HCT116 (cell line): Measurements from ENCODE around the gene ADPRHL1.

ENCODE experiments used
- CEBPB ChIP-seq: IDR thresholded peaks from 2 replicates; pipeline ENCODE4 v1.6.1; 2012; ENCODE audit warnings: low read depth
- EZH2 ChIP-seq: fragments of 200-600 bp; sonication (generic); IDR thresholded peaks from 2 replicates; pipeline ENCODE4 v1.6.1; 2017; ENCODE audit warnings: antibody characterized with exemption, mixed run types
- EZH2phosphoT487 ChIP-seq: fragments of 200-600 bp; IDR thresholded peaks from 2 replicates; pipeline ENCODE4 v1.6.1; 2018; ENCODE audit warnings: antibody characterized with exemption, borderline replicate concordance
- MAX ChIP-seq: IDR thresholded peaks from 2 replicates; pipeline ENCODE4 v1.6.1; 2012
- POLR2A ChIP-seq: IDR thresholded peaks from 2 replicates; pipeline ENCODE4 v1.7.0; 2011; ENCODE audit warnings: borderline replicate concordance; ENCODE audit not compliant: insufficient read depth, insufficient read length; ENCODE audit errors: extremely low read depth
- POLR2AphosphoS5 ChIP-seq: IDR thresholded peaks from 2 replicates; pipeline ENCODE4 v1.6.1; 2011; ENCODE audit warnings: mild to moderate bottlenecking, low read depth, low read length, moderate library complexity
- RAD21 ChIP-seq: IDR thresholded peaks from 2 replicates; pipeline ENCODE4 v1.6.1; 2012; ENCODE audit warnings: low read depth, mild to moderate bottlenecking
- TF ChIP-seq, protein P1 (sequence below), 3 experiments: fragments of 200-600 bp in 1 of 3; sonication (generic) in 1 of 3; IDR thresholded peaks in 2 of 3; conservative IDR thresholded peaks in 1 of 3; 2 replicates each; pipeline ENCODE4 v1.5.1; 2012 to 2017; ENCODE audit warnings: low read depth in 2 of 3, low read length in 2 of 3, antibody characterized with exemption in 1 of 3, borderline replicate concordance in 1 of 3, control low read depth in 1 of 3, mild to moderate bottlenecking in 1 of 3, mixed read lengths in 1 of 3, mixed run types in 1 of 3, moderate library complexity in 1 of 3; ENCODE audit not compliant: insufficient read depth in 1 of 3
- TF ChIP-seq, protein P2 (sequence below): IDR thresholded peaks from 2 replicates; pipeline ENCODE4 v1.6.1; 2012; ENCODE audit warnings: low read depth

DNA sequence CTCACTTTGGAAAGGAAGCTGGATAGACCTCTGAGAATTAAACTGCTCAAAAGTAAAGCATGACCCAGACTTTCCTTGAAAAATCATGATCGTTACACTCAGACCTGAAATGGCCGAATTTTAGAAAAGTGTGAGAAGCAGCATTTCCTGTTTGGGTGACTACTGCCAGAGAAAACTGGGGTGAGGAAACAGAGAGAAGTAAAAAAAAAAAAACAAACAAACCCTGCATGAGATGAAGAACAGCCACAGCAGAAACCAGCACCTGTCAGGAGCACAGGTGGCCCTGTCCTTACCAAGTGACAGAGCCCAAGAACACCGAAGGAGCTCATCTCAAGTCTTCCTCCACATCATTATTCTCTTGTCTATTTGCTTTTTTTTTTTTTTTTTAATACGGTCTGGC lies 12.0 kb upstream of the ADPRHL1 start:
- TF ChIP-seq, protein P1, sequence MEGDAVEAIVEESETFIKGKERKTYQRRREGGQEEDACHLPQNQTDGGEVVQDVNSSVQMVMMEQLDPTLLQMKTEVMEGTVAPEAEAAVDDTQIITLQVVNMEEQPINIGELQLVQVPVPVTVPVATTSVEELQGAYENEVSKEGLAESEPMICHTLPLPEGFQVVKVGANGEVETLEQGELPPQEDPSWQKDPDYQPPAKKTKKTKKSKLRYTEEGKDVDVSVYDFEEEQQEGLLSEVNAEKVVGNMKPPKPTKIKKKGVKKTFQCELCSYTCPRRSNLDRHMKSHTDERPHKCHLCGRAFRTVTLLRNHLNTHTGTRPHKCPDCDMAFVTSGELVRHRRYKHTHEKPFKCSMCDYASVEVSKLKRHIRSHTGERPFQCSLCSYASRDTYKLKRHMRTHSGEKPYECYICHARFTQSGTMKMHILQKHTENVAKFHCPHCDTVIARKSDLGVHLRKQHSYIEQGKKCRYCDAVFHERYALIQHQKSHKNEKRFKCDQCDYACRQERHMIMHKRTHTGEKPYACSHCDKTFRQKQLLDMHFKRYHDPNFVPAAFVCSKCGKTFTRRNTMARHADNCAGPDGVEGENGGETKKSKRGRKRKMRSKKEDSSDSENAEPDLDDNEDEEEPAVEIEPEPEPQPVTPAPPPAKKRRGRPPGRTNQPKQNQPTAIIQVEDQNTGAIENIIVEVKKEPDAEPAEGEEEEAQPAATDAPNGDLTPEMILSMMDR (IDR thresholded peaks at IDR 0.05 in 2 of 3, conservative IDR thresholded peaks at IDR 0.05 in 1 of 3; ENCODE audit: borderline replicate concordance in 1 of 3, insufficient read depth in 1 of 3, low read depth in 2 of 3, low read length in 2 of 3), result no peak
- TF ChIP-seq POLR2AphosphoS5 (no peak), EZH2 (no peak), POLR2A (no peak), RAD21 (no peak), CEBPB (no peak), MAX (no peak), EZH2phosphoT487 (no peak)
- TF ChIP-seq, protein P2, sequence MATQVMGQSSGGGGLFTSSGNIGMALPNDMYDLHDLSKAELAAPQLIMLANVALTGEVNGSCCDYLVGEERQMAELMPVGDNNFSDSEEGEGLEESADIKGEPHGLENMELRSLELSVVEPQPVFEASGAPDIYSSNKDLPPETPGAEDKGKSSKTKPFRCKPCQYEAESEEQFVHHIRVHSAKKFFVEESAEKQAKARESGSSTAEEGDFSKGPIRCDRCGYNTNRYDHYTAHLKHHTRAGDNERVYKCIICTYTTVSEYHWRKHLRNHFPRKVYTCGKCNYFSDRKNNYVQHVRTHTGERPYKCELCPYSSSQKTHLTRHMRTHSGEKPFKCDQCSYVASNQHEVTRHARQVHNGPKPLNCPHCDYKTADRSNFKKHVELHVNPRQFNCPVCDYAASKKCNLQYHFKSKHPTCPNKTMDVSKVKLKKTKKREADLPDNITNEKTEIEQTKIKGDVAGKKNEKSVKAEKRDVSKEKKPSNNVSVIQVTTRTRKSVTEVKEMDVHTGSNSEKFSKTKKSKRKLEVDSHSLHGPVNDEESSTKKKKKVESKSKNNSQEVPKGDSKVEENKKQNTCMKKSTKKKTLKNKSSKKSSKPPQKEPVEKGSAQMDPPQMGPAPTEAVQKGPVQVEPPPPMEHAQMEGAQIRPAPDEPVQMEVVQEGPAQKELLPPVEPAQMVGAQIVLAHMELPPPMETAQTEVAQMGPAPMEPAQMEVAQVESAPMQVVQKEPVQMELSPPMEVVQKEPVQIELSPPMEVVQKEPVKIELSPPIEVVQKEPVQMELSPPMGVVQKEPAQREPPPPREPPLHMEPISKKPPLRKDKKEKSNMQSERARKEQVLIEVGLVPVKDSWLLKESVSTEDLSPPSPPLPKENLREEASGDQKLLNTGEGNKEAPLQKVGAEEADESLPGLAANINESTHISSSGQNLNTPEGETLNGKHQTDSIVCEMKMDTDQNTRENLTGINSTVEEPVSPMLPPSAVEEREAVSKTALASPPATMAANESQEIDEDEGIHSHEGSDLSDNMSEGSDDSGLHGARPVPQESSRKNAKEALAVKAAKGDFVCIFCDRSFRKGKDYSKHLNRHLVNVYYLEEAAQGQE, result no peak
